ACC112 (cell line): Measurements from ENCODE around the gene LRRFIP2.
A peak's percentile ranks its signal among the peaks of the same experiment; 100 is the strongest.
"Not testable (repeated sequence)": the region's sequence is repeated elsewhere in the genome, so short reads cannot be mapped to it uniquely, and the experiment has no call there.

Experiments used
- H2AFZ ChIP-seq: fragments of 200-600 bp; sonication (generic); one replicate; pipeline ENCODE4 v1.6.0; 2017; ENCODE audit warnings: antibody characterized with exemption, low read length; ENCODE audit not compliant: unreplicated experiment
- H3K27ac ChIP-seq: fragments of 200-600 bp; sonication (generic); 2 replicates; pipeline ENCODE4 v1.5.1; 2014; ENCODE audit warnings: low read depth, mild to moderate bottlenecking, antibody characterized with exemption, low read length, moderate library complexity
- H3K27me3 ChIP-seq: fragments of 200-600 bp; sonication (generic); 2 replicates; pipeline ENCODE4 v1.6.1; 2014; ENCODE audit warnings: mild to moderate bottlenecking, antibody characterized with exemption, low read length, moderate library complexity, mixed read lengths; ENCODE audit not compliant: insufficient read depth
- H3K36me3 ChIP-seq: fragments of 200-600 bp; sonication (generic); 2 replicates; pipeline ENCODE4 v1.6.1; 2016; ENCODE audit warnings: mild to moderate bottlenecking, antibody characterized with exemption, low read length, moderate library complexity, mixed read lengths; ENCODE audit not compliant: insufficient read depth
- H3K4me1 ChIP-seq: fragments of 200-600 bp; sonication (generic); one replicate; pipeline ENCODE4 v1.6.1; 2016; ENCODE audit warnings: low read length, mixed read lengths; ENCODE audit not compliant: insufficient read depth, unreplicated experiment, control insufficient read depth
- H3K4me3 ChIP-seq: fragments of 200-600 bp; sonication (generic); 2 replicates; pipeline ENCODE4 v1.5.1; 2014; ENCODE audit warnings: mild to moderate bottlenecking, low read depth, low read length
- H3K79me2 ChIP-seq: fragments of 200-600 bp; sonication (generic); one replicate; pipeline ENCODE4 v1.6.0; 2016; ENCODE audit warnings: low read length; ENCODE audit not compliant: control insufficient read depth, unreplicated experiment, insufficient read depth

The LRRFIP2 gene, protein sequence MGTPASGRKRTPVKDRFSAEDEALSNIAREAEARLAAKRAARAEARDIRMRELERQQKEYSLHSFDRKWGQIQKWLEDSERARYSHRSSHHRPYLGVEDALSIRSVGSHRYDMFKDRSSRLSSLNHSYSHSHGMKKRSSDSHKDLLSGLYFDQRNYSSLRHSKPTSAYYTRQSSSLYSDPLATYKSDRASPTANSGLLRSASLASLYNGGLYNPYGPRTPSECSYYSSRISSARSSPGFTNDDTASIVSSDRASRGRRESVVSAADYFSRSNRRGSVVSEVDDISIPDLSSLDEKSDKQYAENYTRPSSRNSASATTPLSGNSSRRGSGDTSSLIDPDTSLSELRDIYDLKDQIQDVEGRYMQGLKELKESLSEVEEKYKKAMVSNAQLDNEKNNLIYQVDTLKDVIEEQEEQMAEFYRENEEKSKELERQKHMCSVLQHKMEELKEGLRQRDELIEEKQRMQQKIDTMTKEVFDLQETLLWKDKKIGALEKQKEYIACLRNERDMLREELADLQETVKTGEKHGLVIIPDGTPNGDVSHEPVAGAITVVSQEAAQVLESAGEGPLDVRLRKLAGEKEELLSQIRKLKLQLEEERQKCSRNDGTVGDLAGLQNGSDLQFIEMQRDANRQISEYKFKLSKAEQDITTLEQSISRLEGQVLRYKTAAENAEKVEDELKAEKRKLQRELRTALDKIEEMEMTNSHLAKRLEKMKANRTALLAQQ

DNA sequence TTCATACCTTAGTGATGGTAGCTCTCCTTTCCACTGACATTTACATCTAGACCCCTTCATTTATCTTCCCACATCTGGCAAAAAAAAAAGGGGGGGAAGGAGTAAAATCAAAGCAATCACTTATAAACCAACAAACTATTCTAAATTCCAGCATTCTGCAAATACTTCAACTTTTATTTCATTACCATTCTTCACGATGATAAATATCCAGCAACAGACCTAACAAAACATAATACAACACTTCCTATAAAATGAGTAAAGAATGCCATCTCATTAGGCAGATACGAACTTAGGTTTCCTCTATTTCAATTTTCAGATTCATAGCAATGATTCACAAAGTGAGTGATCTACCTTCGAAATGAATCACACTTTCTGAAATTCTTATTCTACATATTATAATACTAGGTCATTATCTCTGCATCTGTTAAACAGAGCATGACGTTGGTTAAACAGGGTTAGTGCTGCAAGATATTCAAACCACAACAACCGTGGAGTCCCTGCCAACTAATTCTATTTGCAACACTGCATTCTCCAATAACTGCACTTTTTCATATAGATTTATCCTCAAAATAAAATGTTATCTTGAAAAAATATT, at the start of gene LRRFIP2:
TSS of gene LRRFIP2 (minus strand) at position 51 of the 595 bp plus-strand sequence. CDS start 25,599 bp downstream, outside the sequence.
- Histone ChIP-seq H2AFZ (peak within 1 kb of the TSS; percentile 95), H3K27me3 (no peaks in the 10 kb centered on the region), H3K4me3 (peak within 1 kb of the TSS; percentile 86), H3K79me2 (peaks cover 90% of the 10 kb centered on the region), H3K36me3 (peaks cover 11% of the 10 kb centered on the region; the same call in 1 of the 2 replicates), H3K27ac (peak within 1 kb of the TSS; percentile 87), H3K4me1 (peaks cover 18% of the 10 kb centered on the region)

- H2AFZ ChIP-seq: no peak overlapping the region
- H3K79me2 ChIP-seq: no peaks in the 10 kb centered on the region
- no peaks in the 10 kb centered on the region for H3K36me3 ChIP-seq
- H3K4me1 ChIP-seq: peaks cover 20% of the 10 kb centered on the region
- H3K27ac ChIP-seq: no peak overlapping the region
- peaks cover 27% of the 10 kb centered on the region for H3K27me3 ChIP-seq
- H3K4me3 ChIP-seq: no peak overlapping the region
Measured at GRCh38 chr3:37223576-37223975, 49.2 kb upstream of the LRRFIP2 start.

DNA sequence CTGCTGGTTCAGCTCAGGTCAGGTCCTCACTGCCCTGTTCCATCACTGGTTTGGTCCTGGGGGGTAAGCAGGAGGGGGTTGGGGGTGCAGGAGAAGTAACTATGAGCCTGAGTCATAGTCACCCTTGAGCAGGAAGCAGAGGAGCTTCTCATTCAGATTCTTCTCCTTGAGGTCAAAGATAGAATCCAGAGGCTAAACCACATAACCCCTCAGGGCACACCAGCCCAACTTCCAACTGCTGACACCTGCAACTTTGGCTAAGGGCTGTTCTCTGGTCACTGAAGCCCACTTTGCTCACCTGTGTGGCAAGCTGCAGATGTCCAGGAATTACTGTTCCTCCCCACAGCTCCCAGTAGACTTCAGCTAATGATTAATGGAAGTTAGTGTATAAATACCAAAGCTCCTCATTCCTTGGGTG, 48.8 kb upstream of the LRRFIP2 start:
- Histone ChIP-seq H3K27me3 (peaks cover 27% of the 10 kb centered on the region), H3K36me3 (no peaks in the 10 kb centered on the region), H3K4me1 (peaks cover 20% of the 10 kb centered on the region), H3K4me3 (no peak overlapping the region), H3K27ac (no peak overlapping the region), H3K79me2 (no peaks in the 10 kb centered on the region), H2AFZ (no peak overlapping the region)

- not testable (repeated sequence) for H2AFZ ChIP-seq, H3K4me3 ChIP-seq, H3K36me3 ChIP-seq, H3K27ac ChIP-seq, H3K79me2 ChIP-seq
- peaks cover 20% of the 10 kb centered on the region for H3K4me1 ChIP-seq
- peaks cover 21% of the 10 kb centered on the region for H3K27me3 ChIP-seq
Measured at GRCh38 chr3:37222542-37222941, 48.2 kb upstream of the LRRFIP2 start.

DNA sequence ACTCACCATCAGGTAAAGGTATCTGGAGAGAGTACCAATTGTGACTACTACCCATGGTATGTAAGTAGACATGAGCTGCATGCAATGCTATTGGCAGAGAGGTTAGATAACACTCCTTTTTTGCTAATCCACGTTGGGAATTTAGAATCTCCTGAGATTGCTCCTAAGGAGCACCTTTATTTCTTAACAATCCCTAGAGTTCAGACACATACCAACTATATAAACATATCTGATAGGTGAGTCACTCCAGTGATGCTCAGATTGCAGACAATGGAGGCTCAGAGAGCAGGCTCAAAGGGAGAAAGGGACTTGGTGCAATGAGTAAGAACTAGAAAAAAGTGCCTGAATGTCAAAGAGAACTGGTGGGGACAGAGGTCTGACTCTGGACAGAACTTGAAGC, 47.0 kb upstream of the LRRFIP2 start:
- Histone ChIP-seq H3K36me3 (no peaks in the 10 kb centered on the region), H2AFZ (no peak overlapping the region), H3K4me1 (peaks cover 20% of the 10 kb centered on the region), H3K27ac (no peak overlapping the region), H3K27me3 (peaks cover 17% of the 10 kb centered on the region), H3K79me2 (no peaks in the 10 kb centered on the region), H3K4me3 (no peak overlapping the region)

DNA sequence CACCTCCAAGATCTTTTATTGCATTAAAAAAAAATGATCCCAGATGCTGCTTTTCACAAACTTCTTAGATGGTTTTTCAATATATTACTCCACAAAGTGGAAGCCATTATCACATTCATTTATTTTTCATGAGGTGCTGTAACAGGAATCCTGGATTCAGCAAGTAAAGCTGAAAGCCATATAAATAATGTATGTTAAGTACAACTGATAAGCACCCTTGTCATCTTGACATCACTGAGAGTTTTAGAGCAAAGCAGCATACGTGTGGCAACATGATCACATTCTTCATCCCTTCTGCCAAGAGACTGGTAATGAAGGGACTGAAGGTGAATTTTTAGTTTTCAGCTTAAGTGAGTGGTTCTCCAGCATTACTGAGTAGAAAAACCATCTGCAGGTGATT, 44.9 kb upstream of the LRRFIP2 start:
- Histone ChIP-seq H3K27ac (no peak overlapping the region), H3K4me1 (peaks cover 20% of the 10 kb centered on the region)

DNA sequence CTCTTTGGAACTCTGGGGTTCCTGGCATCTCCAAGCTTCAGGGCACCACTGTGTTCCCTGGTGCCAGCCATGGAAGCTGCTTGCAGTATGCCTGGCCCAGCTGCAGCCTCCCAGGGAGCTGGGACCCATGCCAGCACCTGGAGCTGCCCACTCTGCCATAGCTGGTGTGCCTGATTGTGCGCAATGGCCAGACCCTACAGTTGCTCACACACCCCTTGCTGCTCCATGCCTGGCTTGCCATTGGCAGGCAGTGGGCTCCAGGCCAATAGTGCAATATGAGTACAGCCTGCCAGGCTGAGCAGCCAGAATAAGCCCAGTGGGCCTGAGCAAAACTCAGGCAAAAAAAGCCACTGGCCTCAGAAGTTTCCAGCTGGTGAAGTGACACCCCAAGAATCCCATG, 43.8 kb upstream of the LRRFIP2 start:
- Histone ChIP-seq H3K27ac (no peak overlapping the region), H3K4me1 (peaks cover 15% of the 10 kb centered on the region), H2AFZ (no peak overlapping the region), H3K4me3 (no peak overlapping the region), H3K79me2 (no peaks in the 10 kb centered on the region), H3K36me3 (no peaks in the 10 kb centered on the region), H3K27me3 (no peaks in the 10 kb centered on the region)

More for the DNA sequence above, 44.9 kb upstream of the LRRFIP2 start:
- Histone ChIP-seq H3K36me3 (no peaks in the 10 kb centered on the region), H2AFZ (no peak overlapping the region), H3K79me2 (no peaks in the 10 kb centered on the region), H3K4me3 (no peak overlapping the region), H3K27me3 (no peaks in the 10 kb centered on the region)

DNA sequence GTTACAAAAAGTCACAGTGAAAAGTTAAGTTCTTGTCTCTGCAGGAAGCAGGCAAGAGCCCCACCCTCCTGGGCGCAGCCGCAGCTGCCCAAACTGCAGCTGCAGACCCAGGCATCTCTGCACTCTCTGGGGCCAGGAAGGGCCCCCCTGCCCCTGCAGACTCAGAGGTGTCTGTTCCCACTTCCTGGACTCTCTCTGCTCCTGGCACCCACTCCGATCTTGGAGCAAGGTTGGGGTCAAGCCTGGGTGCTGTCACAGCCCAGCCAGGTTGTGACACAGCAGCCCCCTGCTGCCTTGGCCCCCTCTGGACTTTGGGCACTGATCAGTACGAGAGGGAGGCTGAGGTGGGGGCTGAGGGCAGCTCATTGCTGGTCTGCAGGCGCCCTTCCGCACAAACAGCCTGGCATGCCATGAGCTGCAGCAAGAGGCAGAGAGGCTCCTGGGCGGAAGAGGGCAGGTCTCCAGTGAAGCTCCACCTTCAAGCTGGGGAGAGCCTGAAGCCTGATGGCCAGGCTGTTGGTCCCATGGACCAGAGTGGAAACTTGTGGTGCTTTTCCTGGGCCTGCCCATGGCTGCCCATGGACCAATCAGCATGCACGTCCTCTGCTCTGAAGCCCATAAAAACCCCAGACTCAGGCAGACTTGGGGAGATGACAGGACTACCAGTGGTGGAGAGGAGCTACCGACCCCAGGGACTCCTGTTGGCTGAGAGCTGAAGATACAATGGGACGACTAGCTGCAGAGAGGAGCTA, 42.9 kb upstream of the LRRFIP2 start:
- Histone ChIP-seq H3K4me1 (peaks cover 10% of the 10 kb centered on the region), H3K27ac (no peak overlapping the region), H3K79me2 (no peaks in the 10 kb centered on the region), H3K27me3 (no peaks in the 10 kb centered on the region), H2AFZ (no peak overlapping the region), H3K4me3 (no peak overlapping the region), H3K36me3 (no peaks in the 10 kb centered on the region)

DNA sequence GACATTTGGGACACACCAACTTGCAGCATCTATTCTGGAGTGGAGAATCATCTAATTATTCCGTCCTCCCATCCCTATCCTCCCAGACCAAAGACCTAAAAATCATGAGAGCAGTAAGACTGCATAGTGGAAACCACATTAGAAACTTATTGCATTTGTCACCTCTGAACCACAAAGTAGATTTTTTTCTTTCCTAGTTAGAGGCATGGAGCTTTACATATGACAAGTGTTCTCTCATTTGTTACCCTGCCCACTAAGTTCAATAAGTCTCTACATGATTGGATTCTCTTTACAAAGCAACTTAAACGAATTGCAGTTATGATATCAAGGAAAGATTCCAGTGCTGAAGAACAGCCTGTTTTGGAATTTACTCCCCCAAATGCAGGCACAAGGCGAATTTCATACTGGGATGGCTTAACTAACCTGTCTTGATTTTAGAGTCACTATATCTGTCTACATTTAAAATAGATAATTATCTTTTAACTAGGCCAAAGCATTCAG, 42.3 kb upstream of the LRRFIP2 start:
- no peaks in the 10 kb centered on the region for H3K36me3 ChIP-seq
- H3K4me3 ChIP-seq: no peak overlapping the region
- H3K27ac ChIP-seq: no peak overlapping the region
- H3K4me1 ChIP-seq: peaks cover 5% of the 10 kb centered on the region
- no peaks in the 10 kb centered on the region for H3K79me2 ChIP-seq
- no peaks in the 10 kb centered on the region for H3K27me3 ChIP-seq
- no peak overlapping the region for H2AFZ ChIP-seq

DNA sequence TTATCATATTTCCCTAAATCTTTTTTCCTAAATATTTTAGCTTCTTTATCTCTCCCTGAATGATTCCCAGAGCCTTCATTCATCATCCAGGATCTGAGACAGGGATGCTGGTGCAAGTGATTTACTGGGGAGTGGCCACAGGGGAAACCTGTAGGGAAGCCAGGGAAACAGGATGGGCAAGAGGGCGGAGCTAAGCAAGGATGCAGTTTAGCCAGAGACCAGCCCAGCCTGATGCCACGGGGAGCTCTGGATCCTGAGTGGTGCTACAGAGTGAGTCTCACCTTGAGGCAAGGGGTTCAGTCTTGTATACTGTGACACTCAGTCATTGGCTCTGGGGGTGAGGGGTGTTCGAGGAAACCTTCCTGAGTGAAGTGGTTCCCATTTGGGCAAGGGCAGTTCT, 39.7 kb upstream of the LRRFIP2 start:
- H3K4me1 ChIP-seq: no peaks in the 10 kb centered on the region
- no peaks in the 10 kb centered on the region for H3K36me3 ChIP-seq
- no peak overlapping the region for H3K4me3 ChIP-seq
- H3K79me2 ChIP-seq: no peaks in the 10 kb centered on the region
- no peak overlapping the region for H2AFZ ChIP-seq
- no peak overlapping the region for H3K27ac ChIP-seq
- H3K27me3 ChIP-seq: no peaks in the 10 kb centered on the region
